BLaER1 (cell line): Measurements from ENCODE around the gene PALD1.

ENCODE experiments used
- H3K27ac ChIP-seq: shearing (Covaris generic); formaldehyde crosslinking; 2 replicates; pipeline ENCODE4 v1.8.1; 2022
- H3K27me3 ChIP-seq: shearing (Covaris generic); formaldehyde crosslinking; 2 replicates; pipeline ENCODE4 v1.8.1; 2022
- H3K36me3 ChIP-seq: shearing (Covaris generic); formaldehyde crosslinking; 2 replicates; pipeline ENCODE4 v1.8.1; 2022
- H3K4me1 ChIP-seq: shearing (Covaris generic); formaldehyde crosslinking; 2 replicates; pipeline ENCODE4 v1.8.1; 2022
- H3K4me2 ChIP-seq: shearing (Covaris generic); formaldehyde crosslinking; 2 replicates; pipeline ENCODE4 v1.8.1; 2022
- H3K4me3 ChIP-seq: shearing (Covaris generic); formaldehyde crosslinking; 2 replicates; pipeline ENCODE4 v1.8.1; 2022
- H3K9ac ChIP-seq: shearing (Covaris generic); formaldehyde crosslinking; 2 replicates; pipeline ENCODE4 v1.8.1; 2022
- H3K9me3 ChIP-seq: shearing (Covaris generic); formaldehyde crosslinking; 2 replicates; pipeline ENCODE4 v1.8.1; 2022
- H4K20me1 ChIP-seq: shearing (Covaris generic); formaldehyde crosslinking; 2 replicates; pipeline ENCODE4 v1.8.1; 2022
- Cebpa-rat ChIP-seq: shearing (Covaris generic); IDR thresholded peaks from 2 replicates; pipeline ENCODE4 v1.8.1; 2022

Gene PALD1

GRCh38 chr10:70510904-70511303, 32.3 kb downstream of the PALD1 start:
- Histone ChIP-seq H4K20me1 (peaks cover 24% of the 10 kb centered on the region), H3K27ac (peak overlapping the region; percentile 98), H3K4me3 (no peak overlapping the region), H3K4me1 (peaks cover 100% of the 10 kb centered on the region), H3K4me2 (peak overlapping the region; percentile 90), H3K27me3 (no peaks in the 10 kb centered on the region), H3K9ac (no peak overlapping the region), H3K9me3 (no peaks in the 10 kb centered on the region), H3K36me3 (no peaks in the 10 kb centered on the region)
- TF ChIP-seq Cebpa-rat, result no peak

GRCh38 chr10:70512149-70512639, 33.6 kb downstream of the PALD1 start:
- no peaks in the 10 kb centered on the region for H3K9me3 ChIP-seq
- H3K4me1 ChIP-seq, result peaks cover 91% of the 10 kb centered on the region
- H3K9ac ChIP-seq, result peak overlapping the region; percentile 21; the same call in 1 of the 2 replicates
- H3K36me3 ChIP-seq, result peaks cover 6% of the 10 kb centered on the region; the same call in 1 of the 2 replicates
- peak overlapping the region; percentile 90 for H3K4me2 ChIP-seq
- H3K27me3 ChIP-seq, result no peaks in the 10 kb centered on the region
- H4K20me1 ChIP-seq, result peaks cover 24% of the 10 kb centered on the region
- peak overlapping the region; percentile 67 for H3K27ac ChIP-seq
- no peak overlapping the region for H3K4me3 ChIP-seq
- TF ChIP-seq Cebpa-rat, result no peak

GRCh38 chr10:70513848-70514309, 35.3 kb downstream of the PALD1 start:
- Histone ChIP-seq H4K20me1 (peaks cover 31% of the 10 kb centered on the region), H3K4me3 (peak overlapping the region; percentile 4; the same call in 1 of the 2 replicates), H3K9ac (no peak overlapping the region), H3K9me3 (no peaks in the 10 kb centered on the region), H3K27me3 (no peaks in the 10 kb centered on the region), H3K4me1 (peaks cover 74% of the 10 kb centered on the region), H3K36me3 (peaks cover 11% of the 10 kb centered on the region; the same call in 1 of the 2 replicates), H3K27ac (no peak overlapping the region; the same call in 1 of the 2 replicates), H3K4me2 (peak overlapping the region; percentile 90)
- TF ChIP-seq Cebpa-rat, result no peak

DNA sequence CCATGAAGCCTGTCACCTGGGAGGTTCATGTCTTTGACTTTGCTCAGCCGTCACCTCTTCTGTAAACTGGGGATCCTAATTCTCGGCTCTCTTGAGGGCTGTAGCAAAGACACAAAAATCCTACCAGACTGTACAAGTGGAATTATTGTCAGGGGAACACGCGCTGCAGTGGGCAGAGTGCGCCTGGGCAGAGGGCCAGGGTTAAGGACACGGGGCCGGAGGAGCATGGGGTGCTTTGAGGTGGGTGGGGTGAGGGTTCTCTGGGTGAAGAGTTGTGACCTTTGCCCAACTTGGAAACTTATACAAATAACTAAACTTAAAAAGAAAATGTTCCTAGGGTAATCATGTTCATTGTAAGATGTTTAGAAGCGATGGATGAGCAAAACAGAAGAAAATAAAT, 36.0 kb downstream of the PALD1 start:
- H3K4me3 ChIP-seq, result no peak overlapping the region
- TF ChIP-seq Cebpa-rat, result no peak
- H3K4me1 ChIP-seq, result peaks cover 67% of the 10 kb centered on the region
- H3K9ac ChIP-seq, result no peak overlapping the region
- no peaks in the 10 kb centered on the region for H3K9me3 ChIP-seq
- H3K36me3 ChIP-seq, result peaks cover 11% of the 10 kb centered on the region; the same call in 1 of the 2 replicates
- no peaks in the 10 kb centered on the region for H3K27me3 ChIP-seq
- H3K4me2 ChIP-seq, result peak overlapping the region; percentile 90
- H3K27ac ChIP-seq, result no peak overlapping the region
- peaks cover 33% of the 10 kb centered on the region for H4K20me1 ChIP-seq

DNA sequence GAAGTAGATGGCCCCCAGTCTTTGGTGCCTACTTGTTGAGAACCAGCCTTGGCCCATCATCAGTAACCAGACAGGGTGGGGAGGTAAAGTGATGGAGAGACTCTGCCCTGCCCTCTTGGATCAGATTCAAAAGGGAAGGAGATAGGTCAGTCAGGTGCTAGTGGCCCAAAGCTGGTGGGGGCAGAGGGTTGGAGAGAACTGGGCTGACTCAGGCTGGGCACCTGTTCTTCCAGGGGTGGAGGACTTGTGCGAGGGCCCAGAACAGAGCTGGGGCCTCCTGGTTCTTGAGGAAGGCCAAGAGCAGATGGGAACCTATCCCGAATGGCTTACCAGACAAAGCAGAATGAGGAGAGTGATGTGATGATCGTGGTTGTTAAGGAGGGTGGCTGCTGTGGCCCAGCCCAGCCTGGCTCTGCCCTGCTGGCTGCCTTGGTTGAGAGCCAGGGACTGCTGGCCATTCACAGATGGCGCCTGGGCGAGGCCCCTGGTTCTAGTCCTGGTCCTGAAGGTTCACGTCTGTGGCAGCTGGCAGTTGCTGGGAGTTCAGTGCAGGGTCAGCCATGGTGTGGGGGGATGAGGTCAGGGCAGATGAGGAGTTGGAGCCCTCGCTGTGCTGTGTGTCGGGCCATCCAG, 36.6 kb downstream of the PALD1 start:
- TF ChIP-seq Cebpa-rat, result no peak
- Histone ChIP-seq H3K4me2 (peak overlapping the region; percentile 90), H4K20me1 (peaks cover 33% of the 10 kb centered on the region), H3K9ac (no peak overlapping the region), H3K27me3 (no peaks in the 10 kb centered on the region), H3K36me3 (peaks cover 11% of the 10 kb centered on the region; the same call in 1 of the 2 replicates), H3K4me3 (no peak overlapping the region), H3K27ac (no peak overlapping the region), H3K9me3 (no peaks in the 10 kb centered on the region), H3K4me1 (peaks cover 62% of the 10 kb centered on the region)

DNA sequence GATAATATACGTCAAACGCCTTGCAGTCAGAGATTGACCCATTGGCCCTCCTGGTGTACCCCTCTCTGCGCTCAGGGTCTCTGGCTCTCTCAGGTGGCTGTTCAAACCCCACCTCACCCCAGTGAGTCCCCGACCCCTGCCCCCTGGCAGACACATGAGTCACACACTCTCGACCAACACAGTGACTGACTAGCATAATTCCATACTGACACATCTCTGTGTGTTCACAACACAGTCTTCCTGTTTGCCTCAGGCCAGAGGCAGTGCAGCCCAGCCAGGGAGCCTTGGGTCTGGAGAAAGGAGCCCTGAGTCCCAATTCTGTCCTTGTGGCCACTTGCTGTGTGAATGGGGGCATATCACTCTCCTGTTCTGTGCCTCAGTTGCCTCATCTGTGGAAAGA, 40.1 kb downstream of the PALD1 start:
- H3K27ac ChIP-seq, result no peak overlapping the region
- no peak overlapping the region for H3K4me2 ChIP-seq
- no peaks in the 10 kb centered on the region for H3K27me3 ChIP-seq
- TF ChIP-seq Cebpa-rat, result no peak
- peaks cover 50% of the 10 kb centered on the region for H3K4me1 ChIP-seq
- H4K20me1 ChIP-seq, result peaks cover 55% of the 10 kb centered on the region
- H3K9ac ChIP-seq, result no peak overlapping the region
- peaks cover 27% of the 10 kb centered on the region; the same call in 1 of the 2 replicates for H3K36me3 ChIP-seq
- H3K9me3 ChIP-seq, result no peaks in the 10 kb centered on the region
- H3K4me3 ChIP-seq, result no peak overlapping the region

DNA sequence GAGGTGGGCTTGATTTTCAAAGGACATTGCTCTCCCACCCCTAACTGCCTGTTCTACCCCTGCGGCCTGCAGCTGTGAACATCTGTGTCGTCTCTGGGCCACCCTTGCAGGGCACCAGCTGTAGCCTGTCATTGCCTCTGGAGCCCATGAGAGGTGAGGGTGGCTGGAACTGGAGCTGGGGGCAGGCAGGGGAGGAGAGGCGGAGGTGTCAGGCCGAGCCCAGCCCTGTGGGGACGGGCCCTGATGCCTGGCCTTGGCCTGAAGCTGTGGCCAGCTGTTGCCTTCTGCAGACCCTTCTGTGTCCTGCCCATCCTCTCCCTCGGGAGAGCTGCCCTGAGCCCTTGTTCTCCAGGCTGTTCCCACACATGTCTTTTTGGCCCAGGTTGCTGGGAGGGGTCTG, 44.5 kb downstream of the PALD1 start:
- TF ChIP-seq Cebpa-rat, result no peak
- no peaks in the 10 kb centered on the region for H3K27me3 ChIP-seq
- H3K4me2 ChIP-seq, result peak overlapping the region; percentile 13
- H3K4me3 ChIP-seq, result no peak overlapping the region
- H4K20me1 ChIP-seq, result peaks cover 77% of the 10 kb centered on the region
- 0 out of 2 replicates have a peak overlapping the region, but pooled peaks have one; percentile 29 for H3K9ac ChIP-seq
- H3K27ac ChIP-seq, result peak overlapping the region; percentile 53; the same call in 1 of the 2 replicates
- peaks cover 24% of the 10 kb centered on the region for H3K4me1 ChIP-seq
- H3K36me3 ChIP-seq, result peaks cover 38% of the 10 kb centered on the region
- H3K9me3 ChIP-seq, result no peaks in the 10 kb centered on the region

DNA sequence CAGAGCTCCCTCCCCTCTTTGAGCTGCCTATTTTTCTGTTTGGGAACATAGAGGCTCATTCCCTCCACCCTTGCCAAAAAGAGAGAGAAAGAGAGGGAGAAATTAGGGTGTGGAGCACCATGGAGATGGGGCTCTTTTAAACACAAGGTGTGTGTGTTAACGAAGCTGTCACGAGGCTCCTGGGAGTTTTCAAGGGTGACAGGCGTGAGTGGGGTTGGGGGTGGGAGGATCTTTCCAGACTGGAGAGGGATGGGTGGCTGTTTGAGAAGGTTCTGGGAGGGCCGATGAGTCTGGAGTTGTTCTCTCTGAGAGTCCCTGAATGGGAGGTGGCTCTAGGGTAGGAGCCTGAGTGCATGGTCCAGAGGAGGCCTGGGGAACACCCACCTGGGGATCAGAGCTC, 45.0 kb downstream of the PALD1 start:
- H3K9me3 ChIP-seq, result no peaks in the 10 kb centered on the region
- peak overlapping the region; percentile 13 for H3K4me2 ChIP-seq
- TF ChIP-seq Cebpa-rat, result no peak
- peaks cover 24% of the 10 kb centered on the region for H3K4me1 ChIP-seq
- H3K27me3 ChIP-seq, result no peaks in the 10 kb centered on the region
- H3K4me3 ChIP-seq, result no peak overlapping the region
- H4K20me1 ChIP-seq, result peaks cover 77% of the 10 kb centered on the region
- 0 out of 2 replicates have a peak overlapping the region, but pooled peaks have one; percentile 29 for H3K9ac ChIP-seq
- H3K36me3 ChIP-seq, result peaks cover 43% of the 10 kb centered on the region
- peak overlapping the region; percentile 53; the same call in 1 of the 2 replicates for H3K27ac ChIP-seq

- no peak for TF ChIP-seq Cebpa-rat
- no peak overlapping the region for H3K4me3 ChIP-seq
- no peak overlapping the region for H3K9ac ChIP-seq
- no peaks in the 10 kb centered on the region for H3K27me3 ChIP-seq
- H3K4me1 ChIP-seq, result peaks cover 3% of the 10 kb centered on the region
- peaks cover 66% of the 10 kb centered on the region for H4K20me1 ChIP-seq
- H3K4me2 ChIP-seq, result no peak overlapping the region
- no peaks in the 10 kb centered on the region for H3K9me3 ChIP-seq
- H3K27ac ChIP-seq, result no peak overlapping the region
- H3K36me3 ChIP-seq, result peaks cover 74% of the 10 kb centered on the region
Measured at GRCh38 chr10:70528314-70528713, 49.7 kb downstream of the PALD1 start.

GRCh38 chr10:70528741-70529362, 50.3 kb downstream of the PALD1 start:
- Histone ChIP-seq H3K27ac (no peak overlapping the region), H3K36me3 (peaks cover 79% of the 10 kb centered on the region), H3K4me2 (no peak overlapping the region), H3K4me1 (no peaks in the 10 kb centered on the region), H4K20me1 (peaks cover 60% of the 10 kb centered on the region), H3K4me3 (no peak overlapping the region), H3K9me3 (no peaks in the 10 kb centered on the region), H3K9ac (no peak overlapping the region), H3K27me3 (no peaks in the 10 kb centered on the region)
- TF ChIP-seq Cebpa-rat, result no peak
